ENCODE data around the gene KIAA0825.

- no peak for TF ChIP-seq EZH2phosphoT487 (IDR thresholded peaks at IDR 0.05; ENCODE audit: borderline replicate concordance, low read length)
- no peak for TF ChIP-seq CTCF (conservative IDR thresholded peaks at IDR 0.05; ENCODE audit: low read depth, low read length)
- TF ChIP-seq EZH2 (IDR thresholded peaks at IDR 0.05; ENCODE audit: low read length, unreplicated experiment): no peak
Observed at GRCh38 chr5:94157704-94158539, 460.5 kb downstream of the KIAA0825 start.

All from PC-3 (cell line).